Measurements from ENCODE around the gene KAZN.

- no peak for TF ChIP-seq OVOL3 (tag by site-specific recombination; IDR thresholded peaks at IDR 0.05)
- TF ChIP-seq, protein P1, sequence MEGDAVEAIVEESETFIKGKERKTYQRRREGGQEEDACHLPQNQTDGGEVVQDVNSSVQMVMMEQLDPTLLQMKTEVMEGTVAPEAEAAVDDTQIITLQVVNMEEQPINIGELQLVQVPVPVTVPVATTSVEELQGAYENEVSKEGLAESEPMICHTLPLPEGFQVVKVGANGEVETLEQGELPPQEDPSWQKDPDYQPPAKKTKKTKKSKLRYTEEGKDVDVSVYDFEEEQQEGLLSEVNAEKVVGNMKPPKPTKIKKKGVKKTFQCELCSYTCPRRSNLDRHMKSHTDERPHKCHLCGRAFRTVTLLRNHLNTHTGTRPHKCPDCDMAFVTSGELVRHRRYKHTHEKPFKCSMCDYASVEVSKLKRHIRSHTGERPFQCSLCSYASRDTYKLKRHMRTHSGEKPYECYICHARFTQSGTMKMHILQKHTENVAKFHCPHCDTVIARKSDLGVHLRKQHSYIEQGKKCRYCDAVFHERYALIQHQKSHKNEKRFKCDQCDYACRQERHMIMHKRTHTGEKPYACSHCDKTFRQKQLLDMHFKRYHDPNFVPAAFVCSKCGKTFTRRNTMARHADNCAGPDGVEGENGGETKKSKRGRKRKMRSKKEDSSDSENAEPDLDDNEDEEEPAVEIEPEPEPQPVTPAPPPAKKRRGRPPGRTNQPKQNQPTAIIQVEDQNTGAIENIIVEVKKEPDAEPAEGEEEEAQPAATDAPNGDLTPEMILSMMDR (tag by site-specific recombination; IDR thresholded peaks at IDR 0.05) = no peak
- no peak for TF ChIP-seq ZNF623 (tag by site-specific recombination; IDR thresholded peaks at IDR 0.05)
- TF ChIP-seq ZEB2 (tag by site-specific recombination; IDR thresholded peaks at IDR 0.05) = no peak
- TF ChIP-seq REPIN1 (tag by site-specific recombination; IDR thresholded peaks at IDR 0.05; ENCODE audit: low read depth) = no peak
- TF ChIP-seq ZNF529 (tag by site-specific recombination; IDR thresholded peaks at IDR 0.05; ENCODE audit: insufficient replicate concordance) = no peak
- TF ChIP-seq ZBTB8A (tag by site-specific recombination; IDR thresholded peaks at IDR 0.05) = no peak
- TF ChIP-seq, protein P2, sequence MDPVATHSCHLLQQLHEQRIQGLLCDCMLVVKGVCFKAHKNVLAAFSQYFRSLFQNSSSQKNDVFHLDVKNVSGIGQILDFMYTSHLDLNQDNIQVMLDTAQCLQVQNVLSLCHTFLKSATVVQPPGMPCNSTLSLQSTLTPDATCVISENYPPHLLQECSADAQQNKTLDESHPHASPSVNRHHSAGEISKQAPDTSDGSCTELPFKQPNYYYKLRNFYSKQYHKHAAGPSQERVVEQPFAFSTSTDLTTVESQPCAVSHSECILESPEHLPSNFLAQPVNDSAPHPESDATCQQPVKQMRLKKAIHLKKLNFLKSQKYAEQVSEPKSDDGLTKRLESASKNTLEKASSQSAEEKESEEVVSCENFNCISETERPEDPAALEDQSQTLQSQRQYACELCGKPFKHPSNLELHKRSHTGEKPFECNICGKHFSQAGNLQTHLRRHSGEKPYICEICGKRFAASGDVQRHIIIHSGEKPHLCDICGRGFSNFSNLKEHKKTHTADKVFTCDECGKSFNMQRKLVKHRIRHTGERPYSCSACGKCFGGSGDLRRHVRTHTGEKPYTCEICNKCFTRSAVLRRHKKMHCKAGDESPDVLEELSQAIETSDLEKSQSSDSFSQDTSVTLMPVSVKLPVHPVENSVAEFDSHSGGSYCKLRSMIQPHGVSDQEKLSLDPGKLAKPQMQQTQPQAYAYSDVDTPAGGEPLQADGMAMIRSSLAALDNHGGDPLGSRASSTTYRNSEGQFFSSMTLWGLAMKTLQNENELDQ (tag by site-specific recombination; IDR thresholded peaks at IDR 0.05; ENCODE audit: low read depth) = no peak
- TF ChIP-seq SP3 (tag by site-specific recombination; IDR thresholded peaks at IDR 0.05) = no peak
- TF ChIP-seq KLF9 (tag by site-specific recombination; IDR thresholded peaks at IDR 0.05; ENCODE audit: low read depth) = no peak
These were observed 467.7 kb downstream of the KAZN start for GRCh38 chr1:15066191-15066590.

Data from HEK293 (cell line).